KMS-11 (cell line): ENCODE measurements around the gene OR7G3.
A peak's percentile ranks its signal among the peaks of the same experiment; 100 is the strongest.

ENCODE experiments used
- H2AFZ ChIP-seq: fragments of 200-600 bp; sonication (generic); 2 replicates; pipeline ENCODE4 v1.6.1; 2016; ENCODE audit warnings: antibody characterized with exemption, mixed run types, low read depth
- H3K27ac ChIP-seq: fragments of 200-600 bp; sonication (generic); 2 replicates; pipeline ENCODE4 v1.6.1; 2016; ENCODE audit warnings: mild to moderate bottlenecking, mixed run types
- H3K27me3 ChIP-seq: fragments of 200-600 bp; sonication (generic); 2 replicates; pipeline ENCODE4 v1.6.1; 2017; ENCODE audit warnings: mild to moderate bottlenecking, low read depth, mixed run types, moderate library complexity; ENCODE audit not compliant: insufficient read depth
- H3K36me3 ChIP-seq: fragments of 200-600 bp; sonication (generic); 2 replicates; pipeline ENCODE4 v1.6.1; 2017; ENCODE audit warnings: mild to moderate bottlenecking, mixed run types; ENCODE audit not compliant: insufficient read depth
- H3K4me1 ChIP-seq: fragments of 200-600 bp; sonication (generic); 2 replicates; pipeline ENCODE4 v1.6.1; 2016; ENCODE audit warnings: mild to moderate bottlenecking, low read depth, mixed run types; ENCODE audit not compliant: poor library complexity, severe bottlenecking
- H3K4me2 ChIP-seq: fragments of 200-600 bp; sonication (generic); 2 replicates; pipeline ENCODE4 v1.7.0; 2016; ENCODE audit warnings: mild to moderate bottlenecking, mixed run types
- H3K4me3 ChIP-seq: fragments of 200-600 bp; sonication (generic); IDR thresholded peaks from 2 replicates; pipeline ENCODE4 v1.6.1; 2017; ENCODE audit warnings: low read depth, low read length, mixed read lengths; ENCODE audit not compliant: insufficient read depth
- H3K79me2 ChIP-seq: fragments of 200-600 bp; sonication (generic); 2 replicates; pipeline ENCODE4 v1.6.1; 2016; ENCODE audit warnings: low read depth, mixed run types; ENCODE audit not compliant: insufficient read depth
- H3K9ac ChIP-seq: fragments of 200-600 bp; sonication (generic); 2 replicates; pipeline ENCODE4 v1.6.1; 2016; ENCODE audit warnings: mild to moderate bottlenecking, mixed run types
- H4K20me1 ChIP-seq: fragments of 200-600 bp; sonication (generic); 2 replicates; pipeline ENCODE4 v1.6.1; 2016; ENCODE audit warnings: mild to moderate bottlenecking, mixed run types; ENCODE audit not compliant: insufficient read depth
- CTCF ChIP-seq: fragments of 200-600 bp; sonication (generic); conservative IDR thresholded peaks from 2 replicates; pipeline ENCODE4 v1.6.1; 2017; ENCODE audit warnings: low read depth, mild to moderate bottlenecking, antibody characterized with exemption, low read length, moderate library complexity, mixed read lengths

Gene OR7G3

GRCh38 chr19:9139609-9140158 lies 12.9 kb upstream of the OR7G3 start:
- Histone ChIP-seq H3K27ac (no peak overlapping the region; the same call in 1 of the 2 replicates), H3K27me3 (no peaks in the 10 kb centered on the region), H3K79me2 (peaks cover 44% of the 10 kb centered on the region), H3K4me2 (peak overlapping the region; percentile 89), H3K4me3 (no peak overlapping the region), H4K20me1 (no peaks in the 10 kb centered on the region), H2AFZ (peak overlapping the region; percentile 99), H3K9ac (peak overlapping the region; percentile 82; the same call in 1 of the 2 replicates), H3K36me3 (no peaks in the 10 kb centered on the region), H3K4me1 (peaks cover 13% of the 10 kb centered on the region)
- TF ChIP-seq CTCF, result no peak

- Histone ChIP-seq H3K4me1 (no peaks in the 10 kb centered on the region), H3K36me3 (no peaks in the 10 kb centered on the region), H4K20me1 (no peaks in the 10 kb centered on the region), H3K9ac (no peak overlapping the region), H3K27me3 (no peaks in the 10 kb centered on the region), H3K4me2 (no peak overlapping the region), H3K79me2 (no peaks in the 10 kb centered on the region), H3K4me3 (no peak overlapping the region), H2AFZ (no peak overlapping the region), H3K27ac (no peak overlapping the region)
- TF ChIP-seq CTCF, result no peak
Measured at GRCh38 chr19:9132422-9132821, 5.7 kb upstream of the OR7G3 start.

GRCh38 chr19:9130965-9131364 lies 4.2 kb upstream of the OR7G3 start:
- H3K27ac ChIP-seq, result no peak overlapping the region
- TF ChIP-seq CTCF, result no peak
- H4K20me1 ChIP-seq, result no peaks in the 10 kb centered on the region
- H3K4me3 ChIP-seq, result no peak overlapping the region
- no peaks in the 10 kb centered on the region for H3K36me3 ChIP-seq
- H3K79me2 ChIP-seq, result no peaks in the 10 kb centered on the region
- H3K4me2 ChIP-seq, result no peak overlapping the region
- no peaks in the 10 kb centered on the region for H3K4me1 ChIP-seq
- no peaks in the 10 kb centered on the region for H3K27me3 ChIP-seq
- H3K9ac ChIP-seq, result no peak overlapping the region
- H2AFZ ChIP-seq, result no peak overlapping the region

- H3K4me2 ChIP-seq, result no peak overlapping the region
Measured at GRCh38 chr19:9128171-9128570, 1.4 kb upstream of the OR7G3 start.

More at GRCh38 chr19:9128171-9128570, 1.4 kb upstream of the OR7G3 start:
- Histone ChIP-seq H3K79me2 (no peaks in the 10 kb centered on the region), H3K27me3 (no peaks in the 10 kb centered on the region), H3K4me3 (no peak overlapping the region), H3K9ac (no peak overlapping the region), H3K4me1 (no peaks in the 10 kb centered on the region), H2AFZ (no peak overlapping the region), H3K36me3 (no peaks in the 10 kb centered on the region), H3K27ac (no peak overlapping the region), H4K20me1 (no peaks in the 10 kb centered on the region)
- TF ChIP-seq CTCF, result no peak
